ENCODE measurements around the gene LBHD2. TPM values are rescaled to one million over a fixed set of nuclear protein-coding genes. Genes with fewer than 3 reads are reported as not detected.
A peak's percentile ranks its signal among the peaks of the same experiment; 100 is the strongest.

Gene LBHD2
- total RNA-seq, 2 donors from 2014 or later: not detected

DNA sequence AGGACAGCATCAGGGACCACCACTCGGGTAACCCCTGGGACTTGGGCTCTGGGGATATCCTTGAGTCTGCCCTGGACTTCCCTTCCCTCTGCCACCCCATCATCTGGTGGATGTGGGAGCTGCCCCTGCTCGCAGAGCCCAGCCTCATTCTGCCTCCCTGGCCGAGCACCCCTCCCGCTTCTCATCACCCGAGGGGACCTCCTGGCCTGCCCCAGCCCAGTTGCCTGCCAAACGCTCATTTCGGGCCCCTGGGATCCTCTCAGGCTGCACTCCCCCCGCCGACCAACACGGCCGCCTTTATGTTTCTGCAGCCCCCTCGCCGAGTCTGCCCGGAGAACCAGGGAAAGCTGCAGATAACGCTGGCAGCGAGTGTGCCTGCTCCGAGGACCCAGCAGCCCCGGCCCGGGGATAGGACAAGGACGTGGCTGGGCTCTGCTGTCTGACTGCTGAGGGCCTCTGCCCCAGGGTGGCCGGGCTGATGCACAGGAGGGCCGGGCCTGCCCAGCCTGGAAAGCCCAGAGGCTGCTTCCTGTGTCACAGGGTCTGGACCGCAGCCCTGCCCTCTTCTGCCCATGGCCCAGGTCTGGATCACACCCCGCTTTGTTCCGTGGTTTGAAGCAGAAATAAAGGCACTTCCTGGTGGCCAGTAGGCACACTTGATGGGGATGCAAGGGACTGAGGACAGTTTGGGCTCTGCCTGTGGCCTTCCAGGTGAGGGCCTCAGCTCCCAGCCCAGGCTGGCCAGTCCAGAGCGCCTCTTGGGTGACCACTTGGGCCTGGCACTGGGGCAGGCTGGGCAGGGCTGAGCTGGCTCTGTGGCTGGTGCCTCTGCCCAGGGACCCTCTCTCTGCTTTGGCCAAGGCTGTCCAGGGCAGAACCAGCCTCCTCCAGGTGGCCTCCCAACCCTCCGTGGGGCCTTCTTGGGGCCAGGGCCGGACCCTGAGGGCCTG is 5.7 kb downstream of the LBHD2 start:
- no peak for DNase-seq
- TF ChIP-seq, protein P1, sequence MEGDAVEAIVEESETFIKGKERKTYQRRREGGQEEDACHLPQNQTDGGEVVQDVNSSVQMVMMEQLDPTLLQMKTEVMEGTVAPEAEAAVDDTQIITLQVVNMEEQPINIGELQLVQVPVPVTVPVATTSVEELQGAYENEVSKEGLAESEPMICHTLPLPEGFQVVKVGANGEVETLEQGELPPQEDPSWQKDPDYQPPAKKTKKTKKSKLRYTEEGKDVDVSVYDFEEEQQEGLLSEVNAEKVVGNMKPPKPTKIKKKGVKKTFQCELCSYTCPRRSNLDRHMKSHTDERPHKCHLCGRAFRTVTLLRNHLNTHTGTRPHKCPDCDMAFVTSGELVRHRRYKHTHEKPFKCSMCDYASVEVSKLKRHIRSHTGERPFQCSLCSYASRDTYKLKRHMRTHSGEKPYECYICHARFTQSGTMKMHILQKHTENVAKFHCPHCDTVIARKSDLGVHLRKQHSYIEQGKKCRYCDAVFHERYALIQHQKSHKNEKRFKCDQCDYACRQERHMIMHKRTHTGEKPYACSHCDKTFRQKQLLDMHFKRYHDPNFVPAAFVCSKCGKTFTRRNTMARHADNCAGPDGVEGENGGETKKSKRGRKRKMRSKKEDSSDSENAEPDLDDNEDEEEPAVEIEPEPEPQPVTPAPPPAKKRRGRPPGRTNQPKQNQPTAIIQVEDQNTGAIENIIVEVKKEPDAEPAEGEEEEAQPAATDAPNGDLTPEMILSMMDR (conservative IDR thresholded peaks at IDR 0.05): no peak
- H3K36me3 Mint-ChIP-seq (ENCODE audit: low read depth): no peaks in the 10 kb centered on the region
- Histone ChIP-seq H3K27me3 (ENCODE audit: control insufficient read depth, insufficient read depth, low read length, poor library complexity, severe bottlenecking) (peaks cover 19% of the 10 kb centered on the region), H3K36me3 (ENCODE audit: control insufficient read depth, insufficient read depth, low read length) (no peaks in the 10 kb centered on the region), H3K9ac (ENCODE audit: extremely low read depth, low read length, poor library complexity, severe bottlenecking) (no peak overlapping the region), H3K9me3 (ENCODE audit: control insufficient read depth, low read length) (no peaks in the 10 kb centered on the region), H3K27ac (ENCODE audit: low read depth, low read length) (no peak overlapping the region), H3K4me3 (ENCODE audit: low read length) (no peak overlapping the region), H3K4me1 (ENCODE audit: control insufficient read depth, insufficient read depth, low read length) (no peaks in the 10 kb centered on the region)
- WGBS, 2 experiments (ENCODE audit: insufficient coverage in 1 of 2, insufficient read length in 1 of 2): 87 to 90% methylated on average over 18 to 28 of the region's 28 CpGs
- H3K27ac Mint-ChIP-seq: no peak overlapping the region
- H3K4me3 Mint-ChIP-seq: no peak overlapping the region
- H3K4me1 Mint-ChIP-seq: no peaks in the 10 kb centered on the region
- H3K27me3 Mint-ChIP-seq (ENCODE audit: insufficient read depth): peaks cover 12% of the 10 kb centered on the region
- no peaks in the 10 kb centered on the region for H3K9me3 Mint-ChIP-seq

DNA sequence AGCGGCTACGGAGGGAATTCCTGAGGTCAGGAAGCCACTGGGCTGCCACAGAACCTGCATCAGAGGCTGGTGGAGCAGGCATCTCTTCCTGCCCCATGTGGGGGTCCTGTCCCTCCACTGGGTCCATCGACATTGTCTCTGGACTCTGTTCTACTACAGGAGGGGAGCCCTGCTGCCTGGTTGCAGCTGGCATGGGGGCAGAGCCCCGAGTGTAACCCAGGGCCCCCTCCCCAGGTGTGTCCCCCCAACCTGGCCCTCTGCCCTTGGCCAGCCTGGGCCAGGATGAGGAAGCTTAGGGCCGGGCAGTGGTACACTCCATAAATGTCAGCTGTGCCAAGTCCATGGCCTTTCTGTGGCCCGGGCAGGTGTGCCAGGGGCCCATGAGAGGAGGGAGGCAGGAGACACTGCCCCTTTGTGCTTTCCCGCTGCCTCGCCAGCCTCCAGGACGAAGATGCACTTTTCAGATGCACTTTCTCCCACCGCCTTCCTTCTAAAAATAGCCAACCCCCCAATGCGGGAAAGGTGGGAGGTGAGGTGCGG is 6.5 kb downstream of the LBHD2 start:
- H3K9me3 Mint-ChIP-seq: no peaks in the 10 kb centered on the region
- peaks cover 10% of the 10 kb centered on the region for H3K27me3 ChIP-seq (ENCODE audit: control insufficient read depth, insufficient read depth, low read length, poor library complexity, severe bottlenecking)
- no peak overlapping the region for H3K4me3 ChIP-seq (ENCODE audit: low read length)
- no peaks in the 10 kb centered on the region for H3K4me1 ChIP-seq (ENCODE audit: control insufficient read depth, insufficient read depth, low read length)
- H3K27me3 Mint-ChIP-seq (ENCODE audit: insufficient read depth): peaks cover 12% of the 10 kb centered on the region
- no peaks in the 10 kb centered on the region for H3K36me3 ChIP-seq (ENCODE audit: control insufficient read depth, insufficient read depth, low read length)
- H3K36me3 Mint-ChIP-seq (ENCODE audit: low read depth): no peaks in the 10 kb centered on the region
- H3K9ac ChIP-seq (ENCODE audit: extremely low read depth, low read length, poor library complexity, severe bottlenecking): no peak overlapping the region
- DNase-seq: no peak
- TF ChIP-seq, protein P1 (conservative IDR thresholded peaks at IDR 0.05): no peak
- no peak overlapping the region for H3K27ac ChIP-seq (ENCODE audit: low read depth, low read length)
- no peak overlapping the region for H3K27ac Mint-ChIP-seq
- peak overlapping the region; percentile 47 for H3K4me3 Mint-ChIP-seq
- WGBS, 2 experiments (ENCODE audit: insufficient coverage in 1 of 2, insufficient read length in 1 of 2): 88 to 93% methylated on average over 7 to 11 of the region's 12 CpGs
- H3K4me1 Mint-ChIP-seq: peaks cover 4% of the 10 kb centered on the region
- H3K9me3 ChIP-seq (ENCODE audit: control insufficient read depth, low read length): no peaks in the 10 kb centered on the region

DNA sequence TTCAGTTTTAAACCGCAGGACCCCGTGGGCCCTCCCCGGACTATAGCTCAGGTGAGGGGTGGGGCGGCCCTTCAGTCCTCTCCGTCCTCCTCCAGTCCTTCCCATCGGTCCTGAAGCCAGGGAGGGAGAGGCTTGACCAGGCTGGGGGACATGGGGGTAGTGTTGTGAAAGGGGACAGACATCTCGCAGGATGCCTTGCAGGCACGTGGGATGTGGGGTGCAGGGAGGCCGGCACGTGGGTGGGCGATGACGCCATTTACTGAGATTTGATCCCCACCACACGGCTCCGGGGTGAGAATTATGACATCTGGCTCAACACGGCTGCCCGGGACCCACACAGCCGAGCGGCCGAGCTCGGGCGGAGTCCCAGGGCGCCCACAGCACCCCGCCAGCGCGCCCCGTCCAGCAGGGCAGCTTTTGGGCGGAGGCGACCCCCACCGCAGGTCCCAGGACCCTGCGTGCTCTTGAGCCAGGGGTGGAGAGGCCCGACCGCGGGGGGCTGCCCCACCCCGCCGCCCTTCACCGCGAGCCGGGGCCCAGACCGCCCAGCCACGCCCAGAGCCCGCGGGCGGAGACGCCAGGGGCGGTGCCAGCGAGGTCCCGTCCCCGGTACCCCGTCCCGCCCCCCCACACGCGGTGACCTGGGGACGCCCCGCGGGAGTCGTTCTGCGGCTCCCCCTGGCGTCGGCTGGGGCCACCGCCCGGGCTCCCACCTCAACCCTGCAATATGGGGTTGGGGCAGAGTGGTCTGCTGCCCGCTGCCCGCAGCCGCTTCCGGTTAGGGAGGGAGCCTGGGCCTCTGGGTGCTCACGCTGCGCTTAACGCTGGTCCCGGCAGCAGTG is 7.3 kb downstream of the LBHD2 start:
- Mint-ChIP-seq H3K9me3 (no peaks in the 10 kb centered on the region), H3K4me3 (peak overlapping the region; percentile 47), H3K4me1 (peaks cover 4% of the 10 kb centered on the region), H3K36me3 (ENCODE audit: low read depth) (no peaks in the 10 kb centered on the region), H3K27me3 (ENCODE audit: insufficient read depth) (peaks cover 12% of the 10 kb centered on the region), H3K27ac (no peak overlapping the region)
- Histone ChIP-seq H3K4me1 (ENCODE audit: control insufficient read depth, insufficient read depth, low read length) (no peaks in the 10 kb centered on the region), H3K27me3 (ENCODE audit: control insufficient read depth, insufficient read depth, low read length, poor library complexity, severe bottlenecking) (peaks cover 8% of the 10 kb centered on the region), H3K9me3 (ENCODE audit: control insufficient read depth, low read length) (no peaks in the 10 kb centered on the region), H3K4me3 (ENCODE audit: low read length) (no peak overlapping the region), H3K27ac (ENCODE audit: low read depth, low read length) (no peak overlapping the region), H3K36me3 (ENCODE audit: control insufficient read depth, insufficient read depth, low read length) (no peaks in the 10 kb centered on the region), H3K9ac (ENCODE audit: extremely low read depth, low read length, poor library complexity, severe bottlenecking) (no peak overlapping the region)
- TF ChIP-seq, protein P1 (conservative IDR thresholded peaks at IDR 0.05): peak; percentile 73
- DNase-seq: peak; percentile 89
- WGBS, 2 experiments (ENCODE audit: insufficient coverage in 1 of 2, insufficient read length in 1 of 2): 25 to 40% methylated on average over 22 to 69 of the region's 69 CpGs

Data from endodermal cell (in vitro differentiated cells).